Measurements from ENCODE around the gene PPDPF. TPM values are rescaled to one million over a fixed set of nuclear protein-coding genes. Genes with fewer than 3 reads are reported as not detected.

PPDPF gene
- total RNA-seq, 1 experiment from 2014 or later: 149 TPM

DNA sequence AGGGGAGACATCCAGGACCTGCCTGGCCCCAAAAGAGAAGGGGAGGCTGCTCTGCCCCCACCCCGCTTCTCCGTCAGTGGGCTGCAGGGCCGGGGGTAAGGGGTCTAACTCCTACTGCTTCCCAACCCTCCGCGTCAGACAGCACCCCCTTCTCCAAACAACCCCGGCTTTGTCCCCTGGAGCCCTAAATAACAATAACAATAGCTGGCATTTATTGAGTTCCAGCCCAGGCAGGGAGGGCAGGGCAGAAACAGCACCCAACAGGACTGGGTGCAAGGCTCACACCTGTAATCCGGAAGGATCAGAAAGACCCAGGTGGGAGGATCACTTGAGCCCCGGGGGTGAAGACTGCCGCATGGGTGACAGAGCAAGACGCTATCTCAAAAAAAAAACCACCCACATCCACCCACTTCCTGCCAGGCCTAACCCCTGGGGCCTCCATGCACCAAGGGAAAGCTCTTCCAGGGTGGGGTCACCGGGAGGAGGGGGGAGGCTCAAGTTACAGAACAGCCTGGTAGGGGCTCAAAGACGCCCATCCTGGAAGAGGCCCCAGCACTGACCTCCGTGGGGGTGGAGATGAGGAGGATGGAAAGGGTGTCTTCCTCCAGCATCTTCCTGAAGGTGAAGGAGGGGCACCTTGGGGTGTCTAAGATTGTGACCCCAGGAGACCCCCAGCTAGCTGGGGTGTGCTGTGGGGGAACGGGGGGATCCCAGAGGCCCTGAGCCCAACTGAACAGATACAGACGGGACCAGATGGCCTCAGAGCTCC lies 32.1 kb downstream of the PPDPF start:
- H3K4me3 Mint-ChIP-seq: peak overlapping the region; percentile 49 to 62; a peak in 4 of 5 replicates
- Histone ChIP-seq H3K9me3 (ENCODE audit: control insufficient read depth, low read depth, low read length) (no peaks in the 10 kb centered on the region), H3K56ac (ENCODE audit: insufficient read length, low read depth, low read length) (no peak overlapping the region), H3K4ac (ENCODE audit: low read depth, low read length) (no peak overlapping the region), H4K8ac (replicated peaks; ENCODE audit: insufficient read length, low read depth, low read length) (no peak overlapping the region), H3K18ac (ENCODE audit: insufficient read length, low read depth, low read length) (no peak overlapping the region), H2BK20ac (ENCODE audit: low read depth, low read length, poor library complexity, severe bottlenecking) (no peak overlapping the region), H3K23ac (ENCODE audit: insufficient read length, low read depth, low read length) (no peak overlapping the region), H2BK15ac (ENCODE audit: low read depth, low read length) (no peak overlapping the region), H4K20me1 (ENCODE audit: control insufficient read depth, insufficient read depth, insufficient read length) (peaks cover 3% of the 10 kb centered on the region), H2AK5ac (ENCODE audit: insufficient read length, low read length) (no peak overlapping the region), H3K23me2 (ENCODE audit: insufficient read length, low read depth, low read length, poor library complexity, severe bottlenecking) (peaks cover 9% of the 10 kb centered on the region), H3K79me1 (ENCODE audit: insufficient read depth, low read depth, low read length, poor library complexity, severe bottlenecking) (no peaks in the 10 kb centered on the region), H3K14ac (ENCODE audit: insufficient read depth, low read length) (no peak overlapping the region), H3K9ac (ENCODE audit: extremely low read depth, insufficient read length, low read length) (no peak overlapping the region), H4K91ac (ENCODE audit: insufficient read length, low read depth, low read length) (no peak overlapping the region), H2AFZ (ENCODE audit: low read length) (no peak overlapping the region), H3T11ph (ENCODE audit: low read length) (no peak overlapping the region), H2BK5ac (ENCODE audit: insufficient read length, low read length) (no peak overlapping the region), H2BK120ac (ENCODE audit: low read depth, low read length, poor library complexity, severe bottlenecking) (no peak overlapping the region), H3K4me2 (ENCODE audit: insufficient read depth, insufficient read length, low read length) (peak overlapping the region; percentile 41), H3K4me1 (ENCODE audit: insufficient read depth, low read length) (peaks cover 2% of the 10 kb centered on the region; the same call in 1 of the 2 replicates), H3K27me3 (ENCODE audit: insufficient read depth, low read length) (no peaks in the 10 kb centered on the region), H4K5ac (ENCODE audit: insufficient read length, low read depth, low read length) (no peak overlapping the region), H3K27ac (ENCODE audit: insufficient read length, low read depth, low read length) (no peak overlapping the region), H3K79me2 (ENCODE audit: insufficient read depth, low read length) (no peaks in the 10 kb centered on the region), H2BK12ac (ENCODE audit: insufficient read length, low read depth, low read length) (no peak overlapping the region)
- peaks cover 0 to 3% (median 2%) of the 10 kb centered on the region in 3 experiments; a peak in 3 of 7 replicates for H3K36me3 Mint-ChIP-seq (ENCODE audit: insufficient read depth in 1 of 3, low read depth in 3 of 3)
- peak; percentile 59 for DNase-seq
- TF ChIP-seq, protein P1, sequence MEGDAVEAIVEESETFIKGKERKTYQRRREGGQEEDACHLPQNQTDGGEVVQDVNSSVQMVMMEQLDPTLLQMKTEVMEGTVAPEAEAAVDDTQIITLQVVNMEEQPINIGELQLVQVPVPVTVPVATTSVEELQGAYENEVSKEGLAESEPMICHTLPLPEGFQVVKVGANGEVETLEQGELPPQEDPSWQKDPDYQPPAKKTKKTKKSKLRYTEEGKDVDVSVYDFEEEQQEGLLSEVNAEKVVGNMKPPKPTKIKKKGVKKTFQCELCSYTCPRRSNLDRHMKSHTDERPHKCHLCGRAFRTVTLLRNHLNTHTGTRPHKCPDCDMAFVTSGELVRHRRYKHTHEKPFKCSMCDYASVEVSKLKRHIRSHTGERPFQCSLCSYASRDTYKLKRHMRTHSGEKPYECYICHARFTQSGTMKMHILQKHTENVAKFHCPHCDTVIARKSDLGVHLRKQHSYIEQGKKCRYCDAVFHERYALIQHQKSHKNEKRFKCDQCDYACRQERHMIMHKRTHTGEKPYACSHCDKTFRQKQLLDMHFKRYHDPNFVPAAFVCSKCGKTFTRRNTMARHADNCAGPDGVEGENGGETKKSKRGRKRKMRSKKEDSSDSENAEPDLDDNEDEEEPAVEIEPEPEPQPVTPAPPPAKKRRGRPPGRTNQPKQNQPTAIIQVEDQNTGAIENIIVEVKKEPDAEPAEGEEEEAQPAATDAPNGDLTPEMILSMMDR (conservative IDR thresholded peaks at IDR 0.05): no peak
- peak overlapping the region; percentile 89 to 96 (median 93); a peak in 5 of 7 replicates for H3K27ac Mint-ChIP-seq
- WGBS (ENCODE audit: extremely low coverage, insufficient read length, low lambda C conversion rate): no CpG with 5 or more reads among the region's 15 CpGs
- H3K27me3 Mint-ChIP-seq (ENCODE audit: low read depth): no peaks in the 10 kb centered on the region; the same call in 1 of the 2 replicates
- peaks cover 22 to 38% of the 10 kb centered on the region in 2 experiments for H3K4me1 Mint-ChIP-seq
- no peaks in the 10 kb centered on the region for H3K9me3 Mint-ChIP-seq
